ENCODE data around the gene SSH2.
A peak's percentile ranks its signal among the peaks of the same experiment; 100 is the strongest.

The SSH2 gene

DNA sequence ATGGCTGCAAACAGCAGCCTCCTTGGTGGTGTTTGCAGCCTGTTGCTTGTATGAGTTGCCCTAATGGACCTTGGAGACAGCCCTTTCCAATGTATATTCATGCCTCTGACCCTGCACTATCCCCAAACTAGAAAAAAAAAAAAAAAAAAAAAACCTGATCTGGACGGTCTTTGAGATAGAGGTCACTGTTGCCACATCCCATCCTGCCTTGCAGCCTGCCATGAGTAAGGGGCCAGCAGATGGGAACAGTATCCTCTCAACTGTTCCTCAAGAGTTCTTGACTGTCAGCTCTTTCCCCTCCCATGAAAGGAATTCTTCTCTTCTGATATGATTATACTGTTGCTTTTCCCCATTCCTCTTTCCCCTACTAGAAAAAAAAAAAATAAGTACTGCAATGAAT, 152.4 kb downstream of the SSH2 start:
- DNase-seq (ENCODE audit: low spot score), result no peak

DNA sequence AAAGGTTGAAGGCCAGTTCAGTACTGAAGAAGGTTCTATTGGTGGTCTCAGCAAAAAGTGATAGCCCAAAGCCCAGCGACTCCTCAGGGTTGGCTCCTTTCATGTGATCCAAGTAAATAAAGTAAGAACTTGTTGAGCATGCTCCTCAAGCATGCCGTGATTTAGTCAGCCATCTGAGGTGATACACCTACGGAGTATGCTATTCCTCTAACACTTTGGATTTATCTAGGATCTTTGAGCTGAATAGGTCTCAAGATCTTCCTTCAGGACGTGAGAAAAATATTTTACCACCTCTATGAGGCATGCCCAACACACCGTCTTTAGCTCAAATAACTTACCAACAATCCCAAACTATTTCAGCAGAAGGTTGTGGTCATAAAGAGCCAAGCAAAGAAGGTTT, 154.0 kb downstream of the SSH2 start:
- no peak for DNase-seq (ENCODE audit: low spot score)

DNA sequence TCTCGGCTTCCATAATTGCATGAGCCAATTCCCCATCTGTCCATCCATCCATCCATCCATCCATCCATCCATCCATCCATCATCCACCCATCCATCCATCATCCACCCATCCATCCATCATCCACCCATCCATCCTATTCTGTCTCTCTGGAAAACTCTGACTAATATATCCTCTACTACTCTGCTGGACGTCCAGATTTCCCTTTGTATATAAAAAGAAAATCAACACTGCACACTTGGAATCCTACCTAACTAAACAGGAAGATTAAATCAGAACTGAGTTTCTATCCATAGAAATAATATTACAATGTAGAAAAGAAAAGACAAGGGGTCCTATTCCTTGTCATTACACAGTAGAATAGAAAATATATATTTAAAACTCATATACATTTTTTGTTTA, 157.0 kb downstream of the SSH2 start:
- DNase-seq (ENCODE audit: low spot score), result no peak

DNA sequence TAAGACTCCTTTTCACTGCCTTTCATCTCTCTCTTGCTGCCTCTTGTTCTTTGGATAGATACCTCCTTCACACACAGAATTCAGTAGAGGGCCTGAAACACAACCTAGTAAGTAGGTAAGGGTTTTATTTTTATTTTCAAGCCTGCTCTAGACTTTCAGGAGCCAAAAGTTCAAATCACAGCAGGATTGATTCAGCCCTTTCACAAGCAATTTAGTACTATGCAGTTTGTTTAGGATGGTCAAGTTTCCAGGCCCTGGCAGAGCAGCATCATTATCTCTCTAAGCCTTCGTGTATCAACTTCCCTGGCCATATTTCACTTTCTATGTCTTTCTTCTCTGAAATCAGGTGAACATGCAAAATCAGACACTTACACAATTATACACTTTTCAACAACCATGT, 158.5 kb downstream of the SSH2 start:
- no peak for DNase-seq (ENCODE audit: low spot score)

DNA sequence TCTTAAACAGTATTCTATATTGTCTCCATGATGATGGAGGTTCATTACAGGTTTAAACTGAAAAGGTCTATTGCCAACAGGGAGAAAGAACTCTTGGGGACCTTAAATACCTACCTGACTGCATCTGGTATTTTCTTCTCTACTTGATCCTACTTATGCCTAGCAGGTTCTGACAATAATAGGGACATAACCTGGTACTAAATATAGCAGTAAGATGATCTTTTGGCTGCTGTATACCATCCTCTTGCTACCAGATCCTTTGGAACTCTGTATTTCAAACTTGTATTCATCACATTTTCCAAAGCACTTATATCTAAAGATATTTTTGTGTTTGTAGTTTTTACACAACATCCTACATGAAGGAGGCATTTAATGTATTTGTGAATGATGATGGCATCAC, 160.8 kb downstream of the SSH2 start:
- no peak for DNase-seq (ENCODE audit: low spot score)

DNA sequence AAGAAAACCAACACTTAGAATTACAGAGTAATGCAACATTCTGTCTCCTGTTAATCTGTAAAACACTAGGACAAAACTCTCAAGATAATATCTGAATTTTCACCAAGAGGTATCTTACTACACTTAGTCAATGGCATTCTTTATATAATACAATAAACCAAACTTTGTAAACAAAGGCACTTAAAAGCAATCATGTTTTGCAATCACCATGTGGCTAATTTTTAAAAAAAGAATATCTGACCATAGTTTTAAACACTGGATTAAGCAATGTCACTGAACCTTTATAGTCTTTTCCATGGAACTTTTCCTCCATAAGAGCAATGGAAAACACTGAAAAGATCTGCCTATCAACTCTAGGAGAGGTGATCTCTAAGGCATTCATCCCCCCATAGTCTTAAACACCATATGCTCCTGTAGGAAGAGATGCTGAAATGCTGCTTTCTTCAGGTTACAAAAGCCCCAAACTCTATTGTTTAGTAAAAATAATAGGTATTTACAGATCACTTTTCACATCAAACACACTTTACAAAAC, 163.2 kb downstream of the SSH2 start:
- DNase-seq (ENCODE audit: low spot score), result no peak

DNA sequence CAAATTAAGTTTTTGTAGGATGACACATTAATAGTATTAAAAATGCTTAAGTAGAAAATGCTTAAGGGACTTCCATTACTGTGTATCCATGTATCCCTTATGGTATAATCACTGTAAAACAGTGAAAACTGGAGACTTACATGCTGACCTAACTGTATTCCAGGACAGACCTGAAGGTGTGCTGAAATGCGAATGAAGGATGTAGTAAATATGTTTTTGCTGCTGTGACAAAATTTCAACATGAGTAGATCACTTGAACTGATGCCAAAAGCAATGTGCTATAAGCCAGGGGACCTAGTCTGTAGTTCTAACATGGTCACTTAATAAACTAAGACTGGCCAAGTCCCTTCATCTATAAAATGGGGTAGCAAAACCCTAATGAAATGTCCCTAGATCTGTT, 165.3 kb downstream of the SSH2 start:
- DNase-seq (ENCODE audit: low spot score), result no peak

DNA sequence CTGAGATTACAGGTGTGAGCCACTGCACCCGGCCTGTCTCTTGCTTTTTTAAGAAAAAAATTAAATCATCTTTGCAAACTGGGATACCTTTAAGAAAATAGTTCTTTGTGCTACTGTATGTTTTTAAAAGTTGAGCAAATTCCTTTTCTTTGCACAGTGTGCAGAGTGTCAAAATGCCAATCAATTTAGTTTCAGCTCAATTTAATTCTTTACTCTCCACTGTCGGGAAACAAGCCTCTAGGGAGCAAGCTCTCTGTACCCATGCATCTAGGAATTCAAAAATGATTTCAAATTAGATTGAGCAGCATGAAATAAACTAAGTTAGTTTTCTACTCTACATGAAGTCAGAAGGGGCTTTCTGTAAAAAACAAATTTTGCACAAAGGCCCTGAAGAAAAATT, 165.8 kb downstream of the SSH2 start:
- DNase-seq (ENCODE audit: low spot score), result no peak

DNA sequence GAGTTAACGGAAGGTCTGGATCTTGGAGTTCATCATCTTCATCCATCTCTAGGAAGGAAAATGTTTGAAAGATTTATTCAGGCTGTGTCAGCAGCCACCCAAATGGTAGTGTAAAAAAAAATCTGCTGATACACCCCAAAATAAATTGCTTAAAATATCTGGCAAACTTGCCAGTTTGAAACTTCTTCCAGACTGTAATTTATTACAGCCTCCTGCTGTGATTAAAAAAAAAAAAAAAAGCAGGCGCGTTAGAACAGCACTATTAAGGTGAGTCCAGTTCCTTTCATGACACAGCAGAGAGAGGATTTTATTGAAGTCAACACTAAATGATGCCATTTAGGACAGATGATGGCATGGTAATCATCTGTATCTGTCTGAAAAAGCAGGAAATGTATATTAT, 166.8 kb downstream of the SSH2 start:
- no peak for DNase-seq (ENCODE audit: low spot score)

DNA sequence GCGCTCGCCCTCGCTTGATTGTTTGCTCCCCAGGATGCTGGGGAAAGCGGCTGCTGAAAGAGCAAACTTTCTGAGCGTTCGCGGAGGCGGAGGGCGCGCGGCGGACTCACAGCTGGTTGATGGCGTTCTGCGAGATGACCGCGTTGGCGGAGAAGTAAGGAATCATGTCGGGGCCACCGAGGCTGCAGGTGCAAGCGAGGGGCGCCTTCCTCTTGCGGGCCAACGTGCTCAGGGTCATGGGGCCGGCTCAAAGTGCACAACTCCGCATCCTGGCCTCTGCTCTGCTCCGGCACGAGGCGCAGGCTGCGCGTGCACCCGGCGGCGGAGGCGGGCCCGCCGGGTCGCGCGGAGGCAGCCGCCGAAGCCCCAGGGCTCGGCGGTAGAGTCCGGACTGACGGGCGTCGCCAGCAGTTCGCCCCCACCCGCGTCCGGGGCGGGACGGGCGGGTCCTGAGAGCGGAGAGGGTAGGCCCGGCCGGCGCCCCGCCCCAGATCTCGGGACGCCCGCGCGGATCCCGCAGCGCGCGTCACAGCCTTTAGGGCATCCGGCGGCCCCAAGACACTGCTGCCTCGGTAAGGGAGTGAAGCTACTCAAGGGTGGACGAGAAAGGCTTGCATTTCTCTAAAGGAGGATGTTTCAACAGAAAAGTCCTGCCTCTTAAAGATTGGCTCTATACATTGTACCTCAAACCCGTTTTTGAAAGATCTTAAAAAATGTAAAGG, 168.8 kb downstream of the SSH2 start:
- DNase-seq (ENCODE audit: low spot score), result peak; percentile 84

DNA sequence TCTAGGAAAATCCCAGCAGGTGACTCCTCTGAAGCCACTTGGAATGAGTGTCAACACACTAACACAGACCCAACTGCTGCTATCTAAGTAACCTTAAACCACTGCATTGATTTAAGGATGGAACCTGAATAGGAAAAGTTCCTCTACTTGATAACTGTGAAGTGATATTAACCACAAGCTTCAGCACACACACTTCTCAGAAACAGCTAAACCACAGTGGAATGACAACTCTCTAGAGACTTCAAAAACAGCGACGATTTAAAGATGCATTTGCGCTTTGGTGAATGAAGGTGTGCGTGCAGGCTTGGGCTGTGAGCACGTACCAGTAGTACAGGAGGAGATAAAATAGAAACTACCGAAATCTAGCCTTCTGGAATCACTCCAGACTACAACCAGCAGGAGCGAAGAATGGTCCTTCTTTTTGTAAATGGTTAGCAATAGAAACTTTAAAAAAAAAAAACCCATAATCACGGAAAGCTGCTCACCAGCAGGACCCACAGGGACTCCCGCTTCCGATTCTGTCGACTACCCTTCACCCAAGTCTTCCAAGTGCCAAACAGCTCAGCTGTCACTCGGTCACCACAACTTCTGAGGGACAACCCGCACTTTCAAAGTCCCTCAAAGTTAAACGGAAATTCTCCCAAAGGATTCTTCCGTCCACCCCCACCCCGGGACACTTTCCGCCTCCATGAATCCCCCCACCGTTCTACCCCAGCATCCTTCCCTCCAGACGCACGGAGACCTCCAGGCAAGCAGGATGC, 169.6 kb downstream of the SSH2 start:
- DNase-seq (ENCODE audit: low spot score), result no peak

DNA sequence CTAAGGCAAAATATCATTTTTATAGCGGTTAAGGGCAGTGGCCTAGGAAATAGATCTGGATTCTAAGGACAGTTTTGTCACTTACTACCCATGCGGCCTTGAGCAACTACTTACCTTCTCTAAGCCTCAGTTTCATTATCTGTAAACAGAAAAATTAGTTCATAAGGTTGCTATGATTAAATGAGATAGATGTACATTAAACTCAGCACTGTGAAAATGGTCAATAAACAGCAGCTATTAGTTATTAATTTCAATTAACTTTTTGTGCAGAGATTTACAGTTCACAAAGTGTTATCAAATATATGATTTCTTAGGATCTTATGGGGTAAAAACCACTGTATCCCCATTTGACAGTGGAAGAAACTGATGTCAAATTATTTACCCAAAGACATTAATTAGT, 171.8 kb downstream of the SSH2 start:
- no peak for DNase-seq (ENCODE audit: low spot score)

DNA sequence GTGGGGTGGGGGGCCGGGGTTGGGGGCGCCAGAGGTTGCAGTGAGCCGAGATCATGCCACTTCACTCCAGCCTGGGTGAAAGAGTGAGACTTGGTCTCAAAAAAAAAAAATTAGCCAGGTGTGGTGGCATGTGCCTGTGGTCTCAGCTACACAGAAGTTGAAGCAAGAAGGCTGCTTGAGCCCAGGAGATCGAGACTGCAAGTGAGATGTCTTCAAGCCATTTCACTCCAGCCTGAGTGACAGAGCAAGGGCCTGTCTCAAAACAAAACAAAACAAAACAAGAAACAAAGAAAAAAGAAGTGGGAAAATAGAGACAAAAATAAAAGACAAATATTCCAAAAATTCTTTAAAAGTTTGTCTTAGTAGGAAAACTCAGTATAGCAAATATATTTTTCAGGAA, 172.2 kb downstream of the SSH2 start:
- DNase-seq (ENCODE audit: low spot score), result no peak

DNA sequence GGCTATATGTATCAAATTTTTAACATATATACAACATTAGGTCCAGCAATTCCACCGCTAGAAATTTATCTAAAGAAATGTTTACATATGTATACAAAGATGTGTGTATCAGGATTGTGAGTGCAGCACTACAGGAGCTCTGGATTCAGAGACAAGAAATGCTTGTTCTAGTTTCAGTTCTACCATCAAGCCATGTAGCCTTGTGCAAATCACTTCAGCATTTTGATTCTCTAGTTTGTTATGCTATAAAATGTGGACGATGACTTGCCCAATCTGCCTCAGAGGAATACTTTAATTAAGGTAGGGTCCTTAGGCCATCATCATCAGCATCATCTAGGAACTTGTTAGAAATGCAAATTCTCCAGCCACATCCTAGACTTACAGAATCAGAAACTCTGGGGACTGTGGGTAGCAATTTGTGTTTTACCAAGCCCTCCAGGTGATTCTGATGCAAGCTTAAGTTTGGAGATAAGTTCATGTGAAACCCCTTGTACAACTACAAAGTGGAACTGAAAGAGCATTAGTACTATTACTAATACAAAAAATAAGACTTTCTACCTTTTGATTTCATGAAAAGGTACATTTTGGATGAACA, 176.1 kb downstream of the SSH2 start:
- no peak for DNase-seq (ENCODE audit: low spot score)

DNA sequence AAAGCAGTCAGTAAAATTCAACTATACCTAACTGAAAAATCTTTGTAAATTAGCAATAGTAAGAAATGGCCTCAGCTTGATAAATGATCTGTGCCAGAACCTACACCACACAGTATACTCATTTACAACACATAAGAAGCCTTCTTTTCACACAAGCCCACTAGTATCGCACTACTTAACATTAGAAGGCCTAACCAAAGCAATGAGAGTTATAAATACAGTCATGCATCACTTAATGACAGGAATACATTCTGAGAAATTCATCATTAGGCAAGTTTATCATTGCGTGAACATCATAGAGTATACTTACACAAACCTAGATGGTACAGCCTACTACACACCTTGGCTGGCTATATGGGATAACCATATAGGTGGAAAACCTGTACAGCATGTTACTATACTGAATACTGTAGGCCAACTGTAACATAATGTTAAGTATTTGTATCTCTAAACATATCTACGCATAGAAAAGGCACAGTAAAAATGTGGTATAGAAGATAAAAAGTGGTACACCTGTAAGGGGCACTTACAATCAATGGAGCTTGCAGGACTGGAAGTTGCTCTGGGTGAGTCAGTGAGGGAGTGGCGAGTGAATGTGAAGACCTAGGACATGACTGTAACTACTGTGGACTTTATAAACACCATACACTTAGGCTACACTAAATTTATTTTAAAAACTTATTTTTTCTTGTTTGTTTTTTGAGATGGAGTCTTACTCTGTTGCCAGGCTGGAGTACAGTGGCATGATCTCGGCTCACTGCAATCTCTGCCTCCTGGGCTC, 180.8 kb downstream of the SSH2 start:
- no peak for DNase-seq (ENCODE audit: low spot score)

DNA sequence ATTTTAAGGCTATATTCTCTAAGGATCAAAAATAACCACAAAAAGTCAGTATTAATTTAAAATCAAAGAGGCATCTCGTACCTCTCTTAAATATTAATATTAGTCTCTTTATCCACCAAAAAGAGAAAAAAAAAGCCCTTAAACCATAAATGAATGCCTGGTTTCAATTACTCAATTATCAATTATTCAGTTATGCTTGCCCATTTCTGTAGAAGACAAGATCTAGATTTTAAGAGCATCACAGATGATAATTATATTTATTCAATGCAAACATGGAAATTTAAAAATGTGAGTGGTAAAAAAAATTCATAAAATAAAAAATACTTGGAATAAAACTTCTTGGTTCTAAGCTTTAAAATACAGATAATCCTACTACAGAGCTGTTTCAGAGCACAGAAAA, 181.6 kb downstream of the SSH2 start:
- DNase-seq (ENCODE audit: low spot score), result no peak

DNA sequence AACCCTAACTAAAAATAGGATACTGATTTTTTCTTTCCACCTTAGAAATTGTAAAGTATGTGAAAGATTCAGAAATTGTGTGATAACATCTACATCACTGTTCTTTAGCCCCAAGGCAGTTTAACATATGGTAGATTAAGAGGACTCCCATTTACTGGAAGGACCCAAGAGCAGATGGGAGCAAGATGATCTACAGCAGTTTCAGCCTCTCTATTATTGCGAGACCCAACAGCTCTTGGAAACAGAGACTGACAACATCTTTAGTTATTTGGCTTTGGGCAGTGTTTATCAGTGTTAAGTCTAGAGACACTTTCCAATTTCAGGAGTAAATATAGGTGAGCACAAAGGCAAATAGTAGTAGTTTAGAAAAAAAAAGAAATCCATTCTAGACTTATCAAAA, 182.4 kb downstream of the SSH2 start:
- no peak for DNase-seq (ENCODE audit: low spot score)

DNA sequence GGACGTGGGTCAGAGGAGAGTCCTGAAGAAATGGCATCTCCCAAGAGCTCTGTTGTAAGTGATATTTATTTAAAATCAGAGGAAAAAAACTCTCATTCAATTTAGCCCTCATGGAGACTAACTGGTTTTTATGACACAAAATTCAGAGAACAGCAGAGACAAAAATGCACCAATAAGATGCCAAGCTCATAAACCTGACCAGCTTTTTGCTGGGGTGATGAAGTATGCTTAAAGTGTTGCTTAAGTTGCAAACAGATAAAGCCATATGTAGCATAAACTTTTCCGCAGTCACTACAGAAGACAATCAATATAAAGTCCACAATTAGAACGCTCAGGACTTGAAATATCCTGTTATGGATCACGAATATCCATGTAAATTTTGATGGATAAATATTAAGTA, 183.4 kb downstream of the SSH2 start:
- no peak for DNase-seq (ENCODE audit: low spot score)

DNA sequence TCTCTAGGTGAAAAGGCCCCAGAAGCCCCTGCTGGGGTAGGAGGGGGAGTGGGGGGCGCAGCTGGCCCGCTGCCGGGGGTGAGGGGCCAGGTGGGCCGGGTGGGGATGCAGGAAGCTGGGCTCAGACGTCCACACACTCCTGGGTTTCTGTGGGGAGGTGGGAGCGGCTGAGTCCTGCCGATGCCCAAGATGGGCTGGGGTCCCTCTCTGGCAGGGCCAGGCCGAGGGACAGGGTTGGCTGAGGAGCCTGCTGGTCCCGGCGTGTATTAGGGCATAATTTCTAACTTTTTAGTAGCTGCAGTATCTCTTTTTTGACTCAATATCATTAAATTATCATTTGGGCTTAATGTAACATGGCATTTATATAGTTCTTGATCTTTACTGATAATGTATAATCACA, 185.9 kb downstream of the SSH2 start:
- DNase-seq (ENCODE audit: low spot score), result no peak

DNA sequence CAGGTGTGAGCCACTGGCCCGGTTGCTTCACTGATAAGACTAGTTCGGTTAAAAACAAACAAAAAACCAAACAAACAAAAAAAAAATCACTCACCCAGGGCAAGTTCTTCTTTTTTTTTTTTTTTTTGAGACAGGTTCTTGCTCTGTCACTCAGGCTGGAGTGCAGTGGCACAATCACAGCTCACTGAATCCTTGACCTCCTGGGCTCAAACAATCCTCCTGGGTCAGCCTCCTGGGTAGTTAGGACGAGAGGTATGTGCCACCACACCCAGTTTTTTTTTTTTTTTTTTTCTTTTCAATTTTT, 187.9 kb downstream of the SSH2 start:
- no peak for DNase-seq (ENCODE audit: low spot score)

DNA sequence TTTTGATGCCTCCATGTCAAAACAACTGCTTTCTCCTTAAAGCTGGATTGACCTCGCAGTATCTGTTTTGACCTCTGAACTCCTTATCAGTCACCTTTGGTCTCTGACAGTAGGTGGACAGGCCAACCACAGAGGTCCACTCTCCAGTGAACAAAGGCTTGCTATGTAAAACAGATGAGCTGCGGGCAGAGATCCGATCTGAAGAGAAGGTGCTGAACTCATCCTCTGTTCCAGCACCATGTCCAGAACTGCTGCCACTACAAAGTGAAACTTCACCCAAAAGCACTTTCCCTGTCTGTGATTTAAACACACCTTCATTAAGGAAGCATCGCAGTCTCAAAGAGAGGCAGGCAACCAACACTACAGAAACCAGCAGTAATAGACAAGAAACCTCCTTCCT, 190.0 kb downstream of the SSH2 start:
- no peak for DNase-seq (ENCODE audit: low spot score)

DNA sequence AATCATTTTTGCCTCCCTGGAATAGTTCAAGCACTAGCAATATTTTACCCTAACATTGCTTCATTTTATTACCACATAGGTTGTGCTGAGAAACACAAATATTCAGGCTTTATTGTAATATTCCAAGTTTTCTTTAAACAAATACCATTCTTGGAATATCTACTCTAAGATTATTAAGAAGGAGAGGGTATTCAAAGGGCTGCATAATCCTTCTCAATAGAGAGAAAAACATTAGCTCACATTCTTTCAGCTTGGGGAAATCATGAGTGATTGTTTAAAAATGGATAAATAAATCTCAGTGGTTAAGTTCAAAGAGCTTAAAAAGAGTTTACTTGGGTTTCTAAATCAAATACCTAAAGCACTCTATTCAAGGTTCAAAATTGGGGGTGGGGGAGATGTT, 195.4 kb downstream of the SSH2 start:
- DNase-seq (ENCODE audit: low spot score), result no peak

DNA sequence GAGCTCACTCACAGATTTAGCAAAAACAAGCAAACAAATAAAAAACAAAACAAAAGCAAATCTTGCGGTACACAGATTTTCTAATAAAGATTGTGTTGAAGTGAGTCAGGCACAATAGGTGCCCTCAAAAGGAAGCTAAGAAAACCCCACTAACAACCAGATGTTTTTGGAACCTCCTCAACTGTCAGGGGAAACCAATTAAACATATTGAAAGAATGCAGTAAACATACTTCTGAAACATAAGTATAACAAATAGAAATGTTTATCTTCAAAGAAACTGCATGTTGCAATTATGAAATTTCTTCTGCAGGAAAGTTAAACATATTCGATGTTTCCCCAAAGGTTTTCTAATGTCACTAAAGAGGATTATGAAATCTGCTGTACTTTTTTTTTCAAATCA, 196.9 kb downstream of the SSH2 start:
- no peak for DNase-seq (ENCODE audit: low spot score)

Data from globus pallidus (tissue), 1 donor.